GM21515 (cell line): Measurements from ENCODE around the gene CTIF.
"Not testable (repeated sequence)": the region's sequence is repeated elsewhere in the genome, so short reads cannot be mapped to it uniquely, and the experiment has no call there.

Experiments used
- ATAC-seq: cut with Tn5 transposase; IDR thresholded peaks from one replicate; pipeline ENCODE4 v1.9.1; 2021; ENCODE audit not compliant: unreplicated experiment

Gene CTIF

GRCh38 chr18:48809365-48809764, 270.5 kb downstream of the CTIF start:
- no peak for ATAC-seq

- no peak for ATAC-seq
Measured at GRCh38 chr18:48810805-48811204, 272.0 kb downstream of the CTIF start.

- no peak for ATAC-seq
Measured at GRCh38 chr18:48811401-48811800, 272.6 kb downstream of the CTIF start.

GRCh38 chr18:48811977-48812451, 273.2 kb downstream of the CTIF start:
- ATAC-seq = not testable (repeated sequence)

- ATAC-seq = no peak
Measured at GRCh38 chr18:48813321-48813720, 274.5 kb downstream of the CTIF start.

GRCh38 chr18:48813833-48814489, 275.1 kb downstream of the CTIF start:
- no peak for ATAC-seq

GRCh38 chr18:48814490-48815178, 275.8 kb downstream of the CTIF start:
- ATAC-seq = no peak

- no peak for ATAC-seq
Measured at GRCh38 chr18:48815179-48815515, 276.3 kb downstream of the CTIF start.

GRCh38 chr18:48815581-48816324, 276.9 kb downstream of the CTIF start:
- ATAC-seq = no peak

GRCh38 chr18:48816554-48816953, 277.7 kb downstream of the CTIF start:
- ATAC-seq = no peak

- no peak for ATAC-seq
Measured at GRCh38 chr18:48817021-48817461, 278.2 kb downstream of the CTIF start.

GRCh38 chr18:48818329-48819254, 279.8 kb downstream of the CTIF start:
- no peak for ATAC-seq

- ATAC-seq = no peak
Measured at GRCh38 chr18:48819276-48819675, 280.4 kb downstream of the CTIF start.

GRCh38 chr18:48819781-48820482, 281.1 kb downstream of the CTIF start:
- no peak for ATAC-seq

- peak; percentile 73 for ATAC-seq
Measured at GRCh38 chr18:48820483-48821250, 281.8 kb downstream of the CTIF start.

GRCh38 chr18:48821251-48821590, 282.4 kb downstream of the CTIF start:
- peak; percentile 10 for ATAC-seq

GRCh38 chr18:48821845-48822244, 283.0 kb downstream of the CTIF start:
- no peak for ATAC-seq

- no peak for ATAC-seq
Measured at GRCh38 chr18:48824231-48824970, 285.6 kb downstream of the CTIF start.
